BE2C (cell line): ENCODE measurements around the gene ZNF790.

Experiments used
- DNase-seq: peaks from one replicate; pipeline ENCODE4 v3.0.0-alpha.2; 2020
- H3K27me3 ChIP-seq: fragments of 250-450 bp; sonication (Bioruptor Pico); 2 replicates; pipeline ENCODE4 v1.5.1; 2020; ENCODE audit warnings: mild to moderate bottlenecking
- H3K36me3 ChIP-seq: fragments of 250-450 bp; sonication (Bioruptor Pico); 2 replicates; pipeline ENCODE4 v1.5.1; 2020; ENCODE audit warnings: mild to moderate bottlenecking
- H3K4me1 ChIP-seq: fragments of 250-450 bp; sonication (Bioruptor Pico); 2 replicates; pipeline ENCODE4 v1.5.1; 2020
- H3K4me3 ChIP-seq: 2 replicates; pipeline ENCODE4 v1.5.1; 2011; ENCODE audit warnings: low read depth, low read length
- H3K9me3 ChIP-seq: fragments of 250-450 bp; sonication (Bioruptor Pico); 2 replicates; pipeline ENCODE4 v1.5.1; 2020
- CTCF ChIP-seq: IDR thresholded peaks from 2 replicates; pipeline ENCODE4 v1.5.1; 2012; ENCODE audit warnings: mild to moderate bottlenecking, low read depth, low read length

Gene ZNF790

GRCh38 chr19:36847968-36848367 lies 9.8 kb upstream of the ZNF790 start:
- Histone ChIP-seq H3K4me3 (no peak overlapping the region), H3K4me1 (no peaks in the 10 kb centered on the region), H3K9me3 (no peaks in the 10 kb centered on the region), H3K27me3 (no peaks in the 10 kb centered on the region), H3K36me3 (no peaks in the 10 kb centered on the region)
- TF ChIP-seq CTCF = no peak
- DNase-seq = no peak

- H3K4me1 ChIP-seq = no peaks in the 10 kb centered on the region
- no peak for DNase-seq
- H3K36me3 ChIP-seq = peaks cover under 1% of the 10 kb centered on the region; the same call in 1 of the 2 replicates
- peak overlapping the region; percentile 85 for H3K4me3 ChIP-seq
- no peak for TF ChIP-seq CTCF
- no peaks in the 10 kb centered on the region for H3K9me3 ChIP-seq
- H3K27me3 ChIP-seq = no peaks in the 10 kb centered on the region
These were observed 667 bp upstream of the ZNF790 start for GRCh38 chr19:36838784-36839324.

GRCh38 chr19:36837176-36837905 lies 846 bp downstream of the ZNF790 start:
- no peak for DNase-seq
- Histone ChIP-seq H3K27me3 (no peaks in the 10 kb centered on the region), H3K4me3 (peak overlapping the region; percentile 85), H3K36me3 (peaks cover 4% of the 10 kb centered on the region; the same call in 1 of the 2 replicates), H3K4me1 (no peaks in the 10 kb centered on the region), H3K9me3 (no peaks in the 10 kb centered on the region)
- TF ChIP-seq CTCF = no peak

GRCh38 chr19:36833430-36833829 lies 4.8 kb downstream of the ZNF790 start:
- Histone ChIP-seq H3K36me3 (peaks cover 13% of the 10 kb centered on the region; the same call in 1 of the 2 replicates), H3K4me3 (no peak overlapping the region), H3K27me3 (no peaks in the 10 kb centered on the region), H3K9me3 (no peaks in the 10 kb centered on the region; the same call in 1 of the 2 replicates), H3K4me1 (no peaks in the 10 kb centered on the region)
- DNase-seq = no peak
- TF ChIP-seq CTCF = no peak

- Histone ChIP-seq H3K9me3 (peaks cover 3% of the 10 kb centered on the region), H3K4me3 (no peak overlapping the region), H3K36me3 (peaks cover 51% of the 10 kb centered on the region), H3K27me3 (no peaks in the 10 kb centered on the region), H3K4me1 (no peaks in the 10 kb centered on the region)
- no peak for TF ChIP-seq CTCF
- DNase-seq = no peak
These were observed 16.4 kb downstream of the ZNF790 start for GRCh38 chr19:36821758-36822157.

- Histone ChIP-seq H3K4me1 (no peaks in the 10 kb centered on the region), H3K4me3 (no peak overlapping the region), H3K9me3 (peaks cover 10% of the 10 kb centered on the region), H3K36me3 (peaks cover 52% of the 10 kb centered on the region), H3K27me3 (no peaks in the 10 kb centered on the region)
- no peak for TF ChIP-seq CTCF
- no peak for DNase-seq
These were observed 19.0 kb downstream of the ZNF790 start for GRCh38 chr19:36819130-36819630.
